HG02610 (cell line): ENCODE results near the gene TOMM5.

ENCODE experiments used
- ATAC-seq: cut with Tn5 transposase; IDR thresholded peaks from one replicate; pipeline ENCODE4 v1.9.1; 2021; ENCODE audit warnings: mild to moderate bottlenecking, moderate library complexity; ENCODE audit not compliant: unreplicated experiment

Gene TOMM5

GRCh38 chr9:37564916-37565315 is 27.5 kb downstream of the TOMM5 start:
- no peak for ATAC-seq

- ATAC-seq, result no peak
Observed at GRCh38 chr9:37563806-37564513, 28.4 kb downstream of the TOMM5 start.

- no peak for ATAC-seq
Observed at GRCh38 chr9:37562826-37563225, 29.6 kb downstream of the TOMM5 start.

- ATAC-seq, result no peak
Observed at GRCh38 chr9:37561682-37562081, 30.7 kb downstream of the TOMM5 start.

GRCh38 chr9:37559855-37560592 is 32.4 kb downstream of the TOMM5 start:
- no peak for ATAC-seq

- ATAC-seq, result no peak
Observed at GRCh38 chr9:37559125-37559524, 33.3 kb downstream of the TOMM5 start.

GRCh38 chr9:37555786-37556185 is 36.6 kb downstream of the TOMM5 start:
- ATAC-seq, result no peak

- ATAC-seq, result no peak
Observed at GRCh38 chr9:37554318-37554717, 38.1 kb downstream of the TOMM5 start.

GRCh38 chr9:37551888-37552287 is 40.5 kb downstream of the TOMM5 start:
- ATAC-seq, result no peak

GRCh38 chr9:37551468-37551867 is 40.9 kb downstream of the TOMM5 start:
- no peak for ATAC-seq

GRCh38 chr9:37550781-37551180 is 41.6 kb downstream of the TOMM5 start:
- ATAC-seq, result no peak

GRCh38 chr9:37549527-37549926 is 42.9 kb downstream of the TOMM5 start:
- no peak for ATAC-seq

GRCh38 chr9:37547328-37547878 is 45.0 kb downstream of the TOMM5 start:
- no peak for ATAC-seq

GRCh38 chr9:37543468-37543867 is 48.9 kb downstream of the TOMM5 start:
- ATAC-seq, result no peak

- ATAC-seq, result no peak
Observed at GRCh38 chr9:37542895-37543294, 49.5 kb downstream of the TOMM5 start.

- no peak for ATAC-seq
Observed at GRCh38 chr9:37542488-37542887, 49.9 kb downstream of the TOMM5 start.

- no peak for ATAC-seq
Observed at GRCh38 chr9:37541465-37541864, 50.9 kb downstream of the TOMM5 start.

- no peak for ATAC-seq
Observed at GRCh38 chr9:37540634-37541033, 51.8 kb downstream of the TOMM5 start.

- no peak for ATAC-seq
Observed at GRCh38 chr9:37539634-37540033, 52.8 kb downstream of the TOMM5 start.
